H9 (cell line): ENCODE measurements around the gene SLC38A11. TPM values are rescaled to one million over a fixed set of nuclear protein-coding genes. Genes with fewer than 3 reads are reported as not detected.
"Not testable (repeated sequence)": the region's sequence is repeated elsewhere in the genome, so short reads cannot be mapped to it uniquely, and the experiment has no call there.

Experiments used
- DNase-seq: peaks from one replicate; pipeline ENCODE4 v3.0.0-alpha.2; 2017
- H2AFZ ChIP-seq: one replicate; pipeline ENCODE4 v1.6.1; 2013; ENCODE audit warnings: mild to moderate bottlenecking, low read length, control low read depth, moderate library complexity
- H2AK5ac ChIP-seq: 2 replicates; pipeline ENCODE4 v1.6.1; 2013; ENCODE audit warnings: low read length, control low read depth, mixed read lengths; ENCODE audit not compliant: insufficient read length
- H2BK120ac ChIP-seq: one replicate; pipeline ENCODE4 v1.6.1; 2013; ENCODE audit warnings: low read depth, mild to moderate bottlenecking, low read length, control low read depth, inconsistent platforms; ENCODE audit not compliant: poor library complexity, severe bottlenecking
- H2BK12ac ChIP-seq: 2 replicates; pipeline ENCODE4 v1.6.1; 2013; ENCODE audit warnings: low read length, control low read depth, mixed read lengths, low read depth; ENCODE audit not compliant: insufficient read length
- H2BK15ac ChIP-seq: 2 replicates; pipeline ENCODE4 v1.6.1; 2013; ENCODE audit warnings: low read depth, low read length, control low read depth
- H2BK20ac ChIP-seq: one replicate; pipeline ENCODE4 v1.6.1; 2013; ENCODE audit warnings: low read depth, mild to moderate bottlenecking, low read length, control low read depth, inconsistent platforms; ENCODE audit not compliant: poor library complexity, severe bottlenecking
- H2BK5ac ChIP-seq: 2 replicates; pipeline ENCODE4 v1.6.1; 2013; ENCODE audit warnings: low read length, control low read depth, mixed read lengths; ENCODE audit not compliant: insufficient read length
- H3K14ac ChIP-seq: 2 replicates; pipeline ENCODE4 v1.6.1; 2013; ENCODE audit warnings: low read length, control low read depth; ENCODE audit not compliant: insufficient read depth
- H3K18ac ChIP-seq: 2 replicates; pipeline ENCODE4 v1.6.1; 2013; ENCODE audit warnings: low read depth, mild to moderate bottlenecking, mixed read lengths, low read length, control low read depth; ENCODE audit not compliant: insufficient read length
- H3K23ac ChIP-seq: 2 replicates; pipeline ENCODE4 v1.6.1; 2013; ENCODE audit warnings: low read length, control low read depth, mixed read lengths, low read depth; ENCODE audit not compliant: insufficient read length
- H3K23me2 ChIP-seq: 2 replicates; pipeline ENCODE4 v1.6.1; 2013; ENCODE audit warnings: low read depth, mild to moderate bottlenecking, mixed read lengths, low read length, control low read depth; ENCODE audit not compliant: insufficient read length, poor library complexity, severe bottlenecking
- H3K27ac ChIP-seq: 2 replicates; pipeline ENCODE4 v1.5.1; 2013; ENCODE audit warnings: low read length, control low read depth, mixed read lengths, low read depth; ENCODE audit not compliant: insufficient read length
- H3K27me3 ChIP-seq: 2 replicates; pipeline ENCODE4 v1.6.1; 2013; ENCODE audit warnings: low read length, control low read depth, inconsistent platforms; ENCODE audit not compliant: insufficient read depth
- H3K4ac ChIP-seq: 2 replicates; pipeline ENCODE4 v1.6.1; 2013; ENCODE audit warnings: low read depth, mild to moderate bottlenecking, control low read depth, inconsistent platforms, low read length, moderate library complexity
- H3K4me1 ChIP-seq: 2 replicates; pipeline ENCODE4 v1.6.1; 2013; ENCODE audit warnings: low read length, control low read depth, inconsistent platforms; ENCODE audit not compliant: insufficient read depth
- H3K4me2 ChIP-seq: 2 replicates; pipeline ENCODE4 v1.6.1; 2013; ENCODE audit warnings: low read length, control low read depth, mixed read lengths; ENCODE audit not compliant: insufficient read length, insufficient read depth
- H3K56ac ChIP-seq: 2 replicates; pipeline ENCODE4 v1.6.1; 2013; ENCODE audit warnings: low read depth, mild to moderate bottlenecking, mixed read lengths, low read length, control low read depth; ENCODE audit not compliant: insufficient read length
- H3K79me1 ChIP-seq: 2 replicates; pipeline ENCODE4 v1.6.1; 2013; ENCODE audit warnings: low read depth, mild to moderate bottlenecking, moderate library complexity, low read length, control low read depth, inconsistent platforms; ENCODE audit not compliant: insufficient read depth, poor library complexity, severe bottlenecking
- H3K79me2 ChIP-seq: 2 replicates; pipeline ENCODE4 v1.6.1; 2013; ENCODE audit warnings: low read length, control low read depth, inconsistent platforms; ENCODE audit not compliant: insufficient read depth
- H3K9ac ChIP-seq: 2 replicates; pipeline ENCODE4 v1.6.1; 2013; ENCODE audit warnings: low read length, control low read depth, mixed read lengths; ENCODE audit not compliant: insufficient read length; ENCODE audit errors: extremely low read depth
- H3K9me3 ChIP-seq: one replicate; pipeline ENCODE4 v1.6.1; 2013; ENCODE audit warnings: low read depth, low read length, inconsistent platforms; ENCODE audit not compliant: control insufficient read depth
- H3T11ph ChIP-seq: one replicate; pipeline ENCODE4 v1.6.1; 2013; ENCODE audit warnings: mild to moderate bottlenecking, low read length, control low read depth, inconsistent platforms
- H4K20me1 ChIP-seq: one replicate; pipeline ENCODE4 v1.6.1; 2013; ENCODE audit not compliant: control insufficient read depth, insufficient read length, insufficient read depth
- H4K5ac ChIP-seq: 2 replicates; pipeline ENCODE4 v1.6.1; 2013; ENCODE audit warnings: low read depth, mild to moderate bottlenecking, mixed read lengths, low read length, control low read depth; ENCODE audit not compliant: insufficient read length
- H4K8ac ChIP-seq: replicated peaks from 2 replicates; pipeline ENCODE4 v1.6.1; 2013; ENCODE audit warnings: low read length, control low read depth, mixed read lengths, low read depth; ENCODE audit not compliant: insufficient read length
- H4K91ac ChIP-seq: 2 replicates; pipeline ENCODE4 v1.6.1; 2013; ENCODE audit warnings: low read depth, mild to moderate bottlenecking, moderate library complexity, mixed read lengths, low read length, control low read depth; ENCODE audit not compliant: insufficient read length
- H3K27ac Mint-ChIP-seq, 3 experiments: 2 replicates in 2 of 3; 3 replicates in 1 of 3; pipeline ENCODE4 v1.8.0; 2020 to 2021; ENCODE audit warnings: mixed read lengths in 3 of 3, mild to moderate bottlenecking in 1 of 3, moderate library complexity in 1 of 3
- H3K27me3 Mint-ChIP-seq: 2 replicates; pipeline ENCODE4 v1.8.0; 2021; ENCODE audit warnings: low read depth, mild to moderate bottlenecking, moderate library complexity, mixed read lengths
- H3K36me3 Mint-ChIP-seq, 3 experiments: 2 replicates in 2 of 3; 3 replicates in 1 of 3; pipeline ENCODE4 v1.8.0; 2020 to 2021; ENCODE audit warnings: low read depth in 3 of 3, mixed read lengths in 3 of 3; ENCODE audit not compliant: insufficient read depth in 1 of 3
- H3K4me1 Mint-ChIP-seq, 2 experiments: 2 replicates each; pipeline ENCODE4 v1.8.0; 2020; ENCODE audit warnings: mixed read lengths in 2 of 2
- H3K4me3 Mint-ChIP-seq, 2 experiments: 2 replicates in 1 of 2; 3 replicates in 1 of 2; pipeline ENCODE4 v1.8.0; 2020 to 2021; ENCODE audit warnings: mild to moderate bottlenecking in 2 of 2, mixed read lengths in 2 of 2, moderate library complexity in 1 of 2
- H3K9me3 Mint-ChIP-seq, 2 experiments: 2 replicates in 1 of 2; 3 replicates in 1 of 2; pipeline ENCODE4 v1.8.0; 2020; ENCODE audit warnings: mild to moderate bottlenecking in 2 of 2, mixed read lengths in 2 of 2, moderate library complexity in 1 of 2
- total RNA-seq: library from RNA; stranded (reverse); gene quantifications from 2 replicates; pipeline ENCODE4 v1.2.1, GENCODE V29; 2021

SLC38A11 gene
- total RNA-seq, 1 experiment from 2014 or later = not detected

DNA sequence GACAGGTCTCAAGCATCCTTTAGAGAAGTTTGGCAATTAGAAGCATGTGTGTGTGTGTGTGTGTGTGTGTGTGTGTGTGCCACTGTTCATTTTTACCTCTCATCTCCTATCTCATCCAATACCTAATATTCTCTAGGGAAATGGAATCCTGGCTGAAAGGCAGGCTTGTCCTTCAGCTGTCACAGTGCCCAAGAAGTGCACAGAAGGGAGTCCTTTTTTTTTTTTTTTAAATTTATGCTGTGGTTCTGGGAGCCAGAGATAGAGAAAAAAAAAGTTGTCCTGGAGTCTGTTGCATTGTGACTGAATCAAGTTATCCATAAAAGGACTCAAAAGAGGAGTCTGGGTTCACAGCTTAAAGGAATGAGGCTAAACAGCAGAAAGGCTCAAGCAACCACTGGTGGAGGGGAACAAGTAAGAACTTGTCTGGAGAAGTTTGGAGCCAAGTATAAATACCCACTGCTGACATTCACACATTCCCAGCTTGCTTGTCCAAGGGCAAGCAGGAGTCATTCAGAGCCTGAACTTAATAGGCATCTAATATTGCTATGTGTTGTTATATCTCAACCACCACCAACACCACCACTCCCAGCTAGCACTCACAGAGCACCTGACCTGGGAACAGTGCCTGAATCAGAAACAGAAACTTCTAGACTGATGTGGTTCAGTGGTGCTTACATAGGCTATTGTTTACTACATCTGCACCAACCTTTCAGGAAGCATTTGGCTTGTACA lies 36.2 kb upstream of the SLC38A11 start:
- not testable (repeated sequence) for H2AK5ac ChIP-seq, H2AFZ ChIP-seq, H3K23ac ChIP-seq, H3K4me3 Mint-ChIP-seq, H2BK20ac ChIP-seq, H2BK120ac ChIP-seq, H3K27me3 Mint-ChIP-seq, H3K14ac ChIP-seq, H3T11ph ChIP-seq, H3K79me1 ChIP-seq, H4K5ac ChIP-seq, H2BK5ac ChIP-seq, H3K27ac Mint-ChIP-seq, H3K4ac ChIP-seq, H2BK12ac ChIP-seq, H3K27me3 ChIP-seq, H3K4me2 ChIP-seq, H3K9me3 Mint-ChIP-seq, H3K23me2 ChIP-seq, H4K91ac ChIP-seq, H4K8ac ChIP-seq, DNase-seq, H3K18ac ChIP-seq, H3K79me2 ChIP-seq, H3K9ac ChIP-seq, H3K27ac ChIP-seq, H2BK15ac ChIP-seq, H3K56ac ChIP-seq, H4K20me1 ChIP-seq, H3K4me1 ChIP-seq, H3K9me3 ChIP-seq, H3K36me3 Mint-ChIP-seq
- peaks cover 2 to 12% of the 10 kb centered on the region in 2 experiments; a peak in 3 of 4 replicates for H3K4me1 Mint-ChIP-seq

DNA sequence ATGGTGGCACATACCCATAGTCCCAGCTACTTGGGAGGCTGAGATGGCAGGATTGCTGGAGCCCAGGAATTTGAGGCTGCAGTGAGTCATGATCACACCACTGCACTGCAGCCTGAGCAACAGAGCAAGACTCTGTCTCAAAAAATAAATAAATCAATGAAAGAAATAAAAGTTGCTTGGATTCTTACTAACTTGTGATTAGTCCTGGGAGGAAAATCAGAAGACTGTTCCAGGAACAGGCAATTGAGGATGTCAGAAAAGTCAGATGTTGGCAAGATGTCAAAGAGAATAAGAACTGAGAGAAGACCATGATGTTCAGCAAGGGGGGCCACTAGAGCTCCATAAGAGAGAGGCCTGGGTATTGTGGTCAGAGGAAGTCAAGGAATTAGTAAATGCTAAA lies 35.6 kb upstream of the SLC38A11 start:
- H4K5ac ChIP-seq, DNase-seq, H3K27me3 Mint-ChIP-seq, H3K4me1 ChIP-seq, H3K9me3 ChIP-seq, H3K14ac ChIP-seq, H3K18ac ChIP-seq, H3K23me2 ChIP-seq, H3K56ac ChIP-seq, H2AK5ac ChIP-seq, H3K4me3 Mint-ChIP-seq, H3K36me3 Mint-ChIP-seq, H4K8ac ChIP-seq, H2BK120ac ChIP-seq, H3K9ac ChIP-seq, H2BK15ac ChIP-seq, H3K27me3 ChIP-seq, H2AFZ ChIP-seq, H3K79me1 ChIP-seq, H3K9me3 Mint-ChIP-seq, H2BK12ac ChIP-seq, H3K79me2 ChIP-seq, H3K23ac ChIP-seq, H3K27ac ChIP-seq, H3K4ac ChIP-seq, H4K20me1 ChIP-seq, H3T11ph ChIP-seq, H2BK5ac ChIP-seq, H3K4me2 ChIP-seq, H3K27ac Mint-ChIP-seq, H2BK20ac ChIP-seq, H4K91ac ChIP-seq: not testable (repeated sequence)
- peaks cover 2 to 12% of the 10 kb centered on the region in 2 experiments; a peak in 3 of 4 replicates for H3K4me1 Mint-ChIP-seq
